Measurements from ENCODE around the gene CNKSR2. TPM values are rescaled to one million over a fixed set of nuclear protein-coding genes. Genes with fewer than 3 reads are reported as not detected.

CNKSR2 gene
- total RNA-seq, 2 experiments from 2014 or later = 9.5 to 10.3 TPM

- Mint-ChIP-seq H3K4me1 (no peaks in the 10 kb centered on the region), H3K9me3 (peaks cover 6% of the 10 kb centered on the region), H3K36me3 (ENCODE audit: low read depth) (peaks cover 10% of the 10 kb centered on the region), H3K27ac (no peak overlapping the region), H3K27me3 (no peaks in the 10 kb centered on the region), H3K4me3 (no peak overlapping the region)
- POLR2A ChIA-PET = no interaction called here
- DNase-seq = no peak
- CTCF ChIA-PET = no interaction called here
Measured at GRCh38 chrX:21574793-21575192, 200.6 kb downstream of the CNKSR2 start.

GRCh38 chrX:21581479-21581878 lies 207.3 kb downstream of the CNKSR2 start:
- POLR2A ChIA-PET = no interaction called here
- CTCF ChIA-PET = no interaction called here
- no peak overlapping the region for H3K4me3 Mint-ChIP-seq
- H3K27me3 Mint-ChIP-seq = no peaks in the 10 kb centered on the region
- no peak for DNase-seq
- peaks cover 2% of the 10 kb centered on the region for H3K9me3 Mint-ChIP-seq
- H3K4me1 Mint-ChIP-seq = no peaks in the 10 kb centered on the region
- no peak overlapping the region for H3K27ac Mint-ChIP-seq
- peaks cover 2% of the 10 kb centered on the region for H3K36me3 Mint-ChIP-seq (ENCODE audit: low read depth)

GRCh38 chrX:21586001-21586400 lies 211.8 kb downstream of the CNKSR2 start:
- ChIA-PET CTCF (no interaction called here), POLR2A (no interaction called here)
- H3K27ac Mint-ChIP-seq = no peak overlapping the region
- H3K36me3 Mint-ChIP-seq (ENCODE audit: low read depth) = peaks cover 9% of the 10 kb centered on the region
- H3K4me1 Mint-ChIP-seq = peaks cover 13% of the 10 kb centered on the region
- peaks cover 6% of the 10 kb centered on the region for H3K9me3 Mint-ChIP-seq
- no peaks in the 10 kb centered on the region for H3K27me3 Mint-ChIP-seq
- DNase-seq = no peak
- no peak overlapping the region for H3K4me3 Mint-ChIP-seq

- no peaks in the 10 kb centered on the region for H3K27me3 Mint-ChIP-seq
- CTCF ChIA-PET = no interaction called here
- peaks cover 6% of the 10 kb centered on the region for H3K9me3 Mint-ChIP-seq
- H3K4me1 Mint-ChIP-seq = peaks cover 13% of the 10 kb centered on the region
- H3K36me3 Mint-ChIP-seq (ENCODE audit: low read depth) = peaks cover 8% of the 10 kb centered on the region
- peak overlapping the region; percentile 21 for H3K27ac Mint-ChIP-seq
- peak; percentile 6 for DNase-seq
- POLR2A ChIA-PET = no interaction called here
- no peak overlapping the region for H3K4me3 Mint-ChIP-seq
Measured at GRCh38 chrX:21590012-21590776, 216.0 kb downstream of the CNKSR2 start.

GRCh38 chrX:21606002-21606401 lies 231.8 kb downstream of the CNKSR2 start:
- Mint-ChIP-seq H3K4me1 (no peaks in the 10 kb centered on the region), H3K36me3 (ENCODE audit: low read depth) (peaks cover 3% of the 10 kb centered on the region), H3K9me3 (no peaks in the 10 kb centered on the region), H3K27me3 (no peaks in the 10 kb centered on the region), H3K4me3 (no peak overlapping the region), H3K27ac (no peak overlapping the region)
- ChIA-PET CTCF (no interaction called here), POLR2A (no interaction called here)
- DNase-seq = no peak

GRCh38 chrX:21610168-21610567 lies 235.9 kb downstream of the CNKSR2 start:
- no peak for DNase-seq
- POLR2A ChIA-PET = no interaction called here
- Mint-ChIP-seq H3K9me3 (no peaks in the 10 kb centered on the region), H3K36me3 (ENCODE audit: low read depth) (peaks cover 2% of the 10 kb centered on the region), H3K4me1 (no peaks in the 10 kb centered on the region), H3K27ac (no peak overlapping the region), H3K4me3 (no peak overlapping the region), H3K27me3 (no peaks in the 10 kb centered on the region)
- CTCF ChIA-PET = no interaction called here

- H3K9me3 Mint-ChIP-seq = no peaks in the 10 kb centered on the region
- DNase-seq = no peak
- no peaks in the 10 kb centered on the region for H3K4me1 Mint-ChIP-seq
- ChIA-PET CTCF (no interaction called here), POLR2A (no interaction called here)
- H3K27ac Mint-ChIP-seq = no peak overlapping the region
- no peak overlapping the region for H3K4me3 Mint-ChIP-seq
- H3K36me3 Mint-ChIP-seq (ENCODE audit: low read depth) = no peaks in the 10 kb centered on the region
- H3K27me3 Mint-ChIP-seq = no peaks in the 10 kb centered on the region
Measured at GRCh38 chrX:21612154-21612553, 237.9 kb downstream of the CNKSR2 start.

GRCh38 chrX:21616386-21616785 lies 242.2 kb downstream of the CNKSR2 start:
- Mint-ChIP-seq H3K36me3 (ENCODE audit: low read depth) (no peaks in the 10 kb centered on the region), H3K4me3 (no peak overlapping the region), H3K27me3 (no peaks in the 10 kb centered on the region), H3K9me3 (no peaks in the 10 kb centered on the region), H3K27ac (no peak overlapping the region), H3K4me1 (no peaks in the 10 kb centered on the region)
- ChIA-PET CTCF (no interaction called here), POLR2A (no interaction called here)
- DNase-seq = no peak

- H3K36me3 Mint-ChIP-seq (ENCODE audit: low read depth) = no peaks in the 10 kb centered on the region
- ChIA-PET POLR2A (no interaction called here), CTCF (no interaction called here)
- DNase-seq = no peak
- H3K27me3 Mint-ChIP-seq = no peaks in the 10 kb centered on the region
- no peak overlapping the region for H3K4me3 Mint-ChIP-seq
- no peak overlapping the region for H3K27ac Mint-ChIP-seq
- no peaks in the 10 kb centered on the region for H3K4me1 Mint-ChIP-seq
- H3K9me3 Mint-ChIP-seq = no peaks in the 10 kb centered on the region
Measured at GRCh38 chrX:21620234-21620633, 246.0 kb downstream of the CNKSR2 start.

- no peak for DNase-seq
- ChIA-PET POLR2A (no interaction called here), CTCF (no interaction called here)
- Mint-ChIP-seq H3K27me3 (no peaks in the 10 kb centered on the region), H3K4me3 (no peak overlapping the region), H3K9me3 (peaks cover 3% of the 10 kb centered on the region), H3K27ac (no peak overlapping the region), H3K36me3 (ENCODE audit: low read depth) (peaks cover 8% of the 10 kb centered on the region), H3K4me1 (no peaks in the 10 kb centered on the region)
Measured at GRCh38 chrX:21623778-21624501, 249.7 kb downstream of the CNKSR2 start.

GRCh38 chrX:21632027-21632426 lies 257.8 kb downstream of the CNKSR2 start:
- no peak for DNase-seq
- Mint-ChIP-seq H3K4me3 (no peak overlapping the region), H3K27ac (no peak overlapping the region), H3K36me3 (ENCODE audit: low read depth) (peaks cover 9% of the 10 kb centered on the region), H3K27me3 (no peaks in the 10 kb centered on the region), H3K4me1 (no peaks in the 10 kb centered on the region), H3K9me3 (no peaks in the 10 kb centered on the region)
- ChIA-PET POLR2A (no interaction called here), CTCF (no interaction called here)

- H3K9me3 Mint-ChIP-seq = no peaks in the 10 kb centered on the region
Measured at GRCh38 chrX:21638311-21638710, 264.1 kb downstream of the CNKSR2 start.

GRCh38 chrX:21639775-21640174 lies 265.6 kb downstream of the CNKSR2 start:
- POLR2A ChIA-PET = no interaction called here
- Mint-ChIP-seq H3K27ac (no peak overlapping the region), H3K4me1 (no peaks in the 10 kb centered on the region), H3K27me3 (no peaks in the 10 kb centered on the region), H3K9me3 (no peaks in the 10 kb centered on the region), H3K4me3 (no peak overlapping the region), H3K36me3 (ENCODE audit: low read depth) (no peaks in the 10 kb centered on the region)
- DNase-seq = no peak
- CTCF ChIA-PET = no interaction called here

More at GRCh38 chrX:21638311-21638710, 264.1 kb downstream of the CNKSR2 start:
- Mint-ChIP-seq H3K27me3 (no peaks in the 10 kb centered on the region), H3K27ac (no peak overlapping the region), H3K36me3 (ENCODE audit: low read depth) (no peaks in the 10 kb centered on the region), H3K4me1 (no peaks in the 10 kb centered on the region), H3K4me3 (no peak overlapping the region)
- no peak for DNase-seq
- ChIA-PET CTCF (no interaction called here), POLR2A (no interaction called here)

- Mint-ChIP-seq H3K4me3 (no peak overlapping the region), H3K9me3 (no peaks in the 10 kb centered on the region), H3K4me1 (no peaks in the 10 kb centered on the region), H3K36me3 (ENCODE audit: low read depth) (no peaks in the 10 kb centered on the region), H3K27me3 (no peaks in the 10 kb centered on the region), H3K27ac (no peak overlapping the region)
- CTCF ChIA-PET = no interaction called here
- POLR2A ChIA-PET = no interaction called here
- no peak for DNase-seq
Measured at GRCh38 chrX:21645431-21645830, 271.2 kb downstream of the CNKSR2 start.
